GM23248 (cell line): ENCODE measurements around the gene VPS13D. TPM values are rescaled to one million over a fixed set of nuclear protein-coding genes. Genes with fewer than 3 reads are reported as not detected.

Experiments used
- DNase-seq: peaks from one replicate; pipeline ENCODE4 v3.0.0-alpha.2; 2015
- H2AFZ ChIP-seq: fragments of 200-600 bp; sonication (generic); 2 replicates; pipeline ENCODE4 v1.6.1; 2016; ENCODE audit warnings: antibody characterized with exemption
- H3F3A ChIP-seq: fragments of 200-600 bp; sonication (generic); 2 replicates; pipeline ENCODE4 v1.6.1; 2016; ENCODE audit warnings: mild to moderate bottlenecking, antibody characterized with exemption, mixed run types; ENCODE audit not compliant: insufficient read depth
- H3K27ac ChIP-seq: fragments of 200-600 bp; sonication (generic); 2 replicates; pipeline ENCODE4 v1.5.1; 2016; ENCODE audit warnings: mild to moderate bottlenecking
- H3K27me3 ChIP-seq: fragments of 200-600 bp; sonication (generic); replicated peaks from 2 replicates; pipeline ENCODE4 v1.6.1; 2016; ENCODE audit warnings: mild to moderate bottlenecking; ENCODE audit not compliant: insufficient read depth
- H3K36me3 ChIP-seq: fragments of 200-600 bp; sonication (generic); 2 replicates; pipeline ENCODE4 v1.6.1; 2016; ENCODE audit warnings: low read depth, mild to moderate bottlenecking
- H3K4me1 ChIP-seq: fragments of 200-600 bp; sonication (generic); 2 replicates; pipeline ENCODE4 v1.6.1; 2016; ENCODE audit warnings: mild to moderate bottlenecking; ENCODE audit not compliant: insufficient read depth
- H3K4me2 ChIP-seq: fragments of 200-600 bp; sonication (generic); one replicate; pipeline ENCODE4 v1.6.1; 2016; ENCODE audit warnings: mild to moderate bottlenecking; ENCODE audit not compliant: unreplicated experiment
- H3K4me3 ChIP-seq: fragments of 200-600 bp; sonication (generic); 2 replicates; pipeline ENCODE4 v1.5.1; 2016; ENCODE audit warnings: mild to moderate bottlenecking
- H3K79me2 ChIP-seq: fragments of 200-600 bp; sonication (generic); 2 replicates; pipeline ENCODE4 v1.6.1; 2016; ENCODE audit warnings: mild to moderate bottlenecking; ENCODE audit not compliant: insufficient read depth
- H3K9ac ChIP-seq: fragments of 200-600 bp; sonication (generic); 2 replicates; pipeline ENCODE4 v1.6.1; 2016; ENCODE audit warnings: mild to moderate bottlenecking
- H3K9me2 ChIP-seq: fragments of 200-600 bp; sonication (generic); 2 replicates; pipeline ENCODE4 v1.6.1; 2016; ENCODE audit warnings: mixed run types, mild to moderate bottlenecking, moderate library complexity; ENCODE audit not compliant: insufficient read depth
- H3K9me3 ChIP-seq: fragments of 200-600 bp; sonication (generic); one replicate; pipeline ENCODE4 v1.6.1; 2017; ENCODE audit warnings: low read depth
- H4K20me1 ChIP-seq: fragments of 200-600 bp; sonication (generic); 2 replicates; pipeline ENCODE4 v1.6.0; 2016; ENCODE audit not compliant: insufficient read depth
- EZH2 ChIP-seq: fragments of 200-600 bp; sonication (generic); IDR thresholded peaks from 2 replicates; pipeline ENCODE4 v1.6.1; 2018; ENCODE audit warnings: antibody characterized with exemption, mild to moderate bottlenecking; ENCODE audit not compliant: insufficient read depth, poor library complexity, severe bottlenecking
- EZH2phosphoT487 ChIP-seq: fragments of 200-600 bp; sonication (generic); IDR thresholded peaks from 2 replicates; pipeline ENCODE4 v1.6.1; 2018; ENCODE audit warnings: antibody characterized with exemption, moderate library complexity, mild to moderate bottlenecking, low read depth; ENCODE audit not compliant: insufficient read depth
- WGBS, 2 experiments: methylation state at CpG; one replicate each; pipeline ENCODE4 v1.1.6; 2015 to 2017; ENCODE audit warnings: low lambda C conversion rate in 2 of 2, low coverage in 1 of 2; ENCODE audit errors: missing lambda C conversion rate in 2 of 2; 5-methylcytosine and 5-hydroxymethylcytosine counted together
- in situ Hi-C: fragments of 300-500 bp; cut with MboI; formaldehyde crosslinking; loops from 2 replicates; pipeline ENCODE4 v1.15.0; 2020
- polyA plus RNA-seq: library from polyadenylated mRNA; unstranded; fragments of >200 nt; fragmentation: Nextera tagmentation; extraction: Ambion mirVana; gene quantifications from 2 replicates; pipeline ENCODE4 v1.2.1, GENCODE V29; 2016
- total RNA-seq: library from RNA; depleted of rRNA; stranded (reverse); fragments of >200 nt; shearing (Covaris generic); gene quantifications from 2 replicates; pipeline ENCODE4 v1.2.3, GENCODE V29; 2014

Gene VPS13D
- total and polyA plus RNA-seq, 2 experiments from 2014 or later = 6.8 to 16.4 TPM

DNA sequence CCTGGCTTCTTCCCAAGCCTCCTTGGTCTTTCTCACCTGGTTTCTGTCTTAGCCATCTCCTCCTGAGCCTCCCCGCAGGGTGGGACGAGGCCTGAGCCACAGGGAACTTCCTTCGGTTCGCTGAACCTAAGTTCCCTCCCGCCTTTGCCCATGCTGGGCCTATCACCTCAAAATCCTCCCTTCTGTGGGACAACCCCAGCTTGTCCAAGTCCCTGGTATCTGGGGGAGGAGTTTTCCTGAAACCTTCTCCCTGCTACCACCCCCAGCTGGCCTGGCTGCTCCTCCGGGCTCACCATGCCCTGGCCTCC lies 27.7 kb upstream of the VPS13D start:
- no peak overlapping the region for H3K9ac ChIP-seq
- no peaks in the 10 kb centered on the region for H3K36me3 ChIP-seq
- H3K4me3 ChIP-seq = no peak overlapping the region
- H3K27ac ChIP-seq = no peak overlapping the region
- H2AFZ ChIP-seq = no peak overlapping the region
- in situ Hi-C loops = no loop called here
- no peaks in the 10 kb centered on the region for H3K9me3 ChIP-seq
- H3K79me2 ChIP-seq = no peaks in the 10 kb centered on the region
- WGBS, 2 experiments = 94 to 97% methylated on average over 4 to 6 of the region's 6 CpGs
- no peaks in the 10 kb centered on the region for H3K4me1 ChIP-seq
- H3K4me2 ChIP-seq = no peak overlapping the region
- no peaks in the 10 kb centered on the region for H4K20me1 ChIP-seq
- H3K27me3 ChIP-seq = no peaks in the 10 kb centered on the region
- H3F3A ChIP-seq = no peaks in the 10 kb centered on the region
- TF ChIP-seq EZH2 (no peak), EZH2phosphoT487 (no peak)
- DNase-seq = no peak
- H3K9me2 ChIP-seq = no peaks in the 10 kb centered on the region

DNA sequence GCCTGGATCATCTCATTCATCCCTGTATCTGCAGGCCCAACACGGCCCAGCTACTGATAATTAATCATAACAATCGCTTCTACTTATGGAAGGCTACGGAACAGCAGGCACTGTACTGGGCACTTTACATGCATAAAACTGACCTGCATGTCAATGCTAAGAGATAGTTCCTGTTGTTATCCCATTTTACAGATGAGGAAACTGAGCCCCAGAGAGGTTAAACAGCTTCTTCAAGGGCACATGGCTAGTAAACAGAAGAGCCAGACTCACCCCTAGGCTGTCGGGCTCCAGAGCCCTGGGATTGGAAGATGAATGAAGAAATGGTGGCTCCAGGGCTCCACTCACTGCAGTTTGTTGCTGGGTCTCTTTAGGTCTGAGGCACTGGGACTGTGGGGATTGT lies 27.3 kb upstream of the VPS13D start:
- H2AFZ ChIP-seq = no peak overlapping the region
- 75 to 81% methylated on average over 4 of the region's 4 CpGs for WGBS, 2 experiments
- H3K9me3 ChIP-seq = no peaks in the 10 kb centered on the region
- no peak overlapping the region for H3K4me2 ChIP-seq
- no peak for TF ChIP-seq EZH2phosphoT487
- TF ChIP-seq EZH2 = no peak
- H3K27ac ChIP-seq = no peak overlapping the region
- no peaks in the 10 kb centered on the region for H3K9me2 ChIP-seq
- H3K4me1 ChIP-seq = no peaks in the 10 kb centered on the region
- H3K27me3 ChIP-seq = no peaks in the 10 kb centered on the region
- no peaks in the 10 kb centered on the region for H4K20me1 ChIP-seq
- DNase-seq = no peak
- no peak overlapping the region for H3K4me3 ChIP-seq
- no peaks in the 10 kb centered on the region for H3K79me2 ChIP-seq
- no peaks in the 10 kb centered on the region for H3K36me3 ChIP-seq
- in situ Hi-C loops = no loop called here
- no peaks in the 10 kb centered on the region for H3F3A ChIP-seq
- H3K9ac ChIP-seq = no peak overlapping the region

GRCh38 chr1:12203216-12204007 lies 26.4 kb upstream of the VPS13D start:
- no peaks in the 10 kb centered on the region for H3F3A ChIP-seq
- no peak overlapping the region for H2AFZ ChIP-seq
- H3K9me3 ChIP-seq = no peaks in the 10 kb centered on the region
- H3K27ac ChIP-seq = no peak overlapping the region
- no peak overlapping the region for H3K4me3 ChIP-seq
- WGBS, 2 experiments = 94 to 95% methylated on average over 20 of the region's 20 CpGs
- no peaks in the 10 kb centered on the region for H3K4me1 ChIP-seq
- H3K36me3 ChIP-seq = no peaks in the 10 kb centered on the region
- in situ Hi-C loops = no loop called here
- TF ChIP-seq EZH2 (no peak), EZH2phosphoT487 (no peak)
- no peak overlapping the region for H3K4me2 ChIP-seq
- no peak overlapping the region for H3K9ac ChIP-seq
- no peaks in the 10 kb centered on the region for H3K9me2 ChIP-seq
- H4K20me1 ChIP-seq = no peaks in the 10 kb centered on the region
- no peaks in the 10 kb centered on the region for H3K79me2 ChIP-seq
- no peaks in the 10 kb centered on the region for H3K27me3 ChIP-seq
- DNase-seq = no peak

- Histone ChIP-seq H3K9me3 (no peaks in the 10 kb centered on the region), H3K27ac (no peak overlapping the region), H3K9me2 (no peaks in the 10 kb centered on the region), H3K4me2 (no peak overlapping the region), H2AFZ (no peak overlapping the region), H3K4me3 (no peak overlapping the region), H4K20me1 (no peaks in the 10 kb centered on the region), H3K79me2 (no peaks in the 10 kb centered on the region), H3K27me3 (no peaks in the 10 kb centered on the region), H3K9ac (no peak overlapping the region), H3F3A (no peaks in the 10 kb centered on the region), H3K4me1 (no peaks in the 10 kb centered on the region), H3K36me3 (no peaks in the 10 kb centered on the region)
- 85 to 89% methylated on average over 5 to 7 of the region's 7 CpGs for WGBS, 2 experiments
- no peak for DNase-seq
- TF ChIP-seq EZH2phosphoT487 (no peak), EZH2 (no peak)
- in situ Hi-C loops = no loop called here
Observed at GRCh38 chr1:12204140-12204539, 25.7 kb upstream of the VPS13D start.
